Adipocyte (in vitro differentiated cells): Measurements from ENCODE around the gene SQOR.
A peak's percentile ranks its signal among the peaks of the same experiment; 100 is the strongest.

Experiments used
- DNase-seq: peaks from one replicate; pipeline ENCODE4 v3.0.0-alpha.2; 2015; ENCODE audit warnings: low read depth
- H3K27me3 ChIP-seq: replicated peaks from 2 replicates; pipeline ENCODE4 v1.7.0; 2013; ENCODE audit warnings: mild to moderate bottlenecking, low read length, moderate library complexity; ENCODE audit not compliant: control insufficient read depth, insufficient read depth
- H3K36me3 ChIP-seq: 2 replicates; pipeline ENCODE4 v1.7.0; 2013; ENCODE audit warnings: low read length, mild to moderate bottlenecking, moderate library complexity; ENCODE audit not compliant: control insufficient read depth, insufficient read depth, severe bottlenecking
- H3K4me1 ChIP-seq: 2 replicates; pipeline ENCODE4 v1.7.0; 2013; ENCODE audit warnings: mild to moderate bottlenecking, low read length, moderate library complexity; ENCODE audit not compliant: control insufficient read depth, insufficient read depth
- H3K4me3 ChIP-seq: 2 replicates; pipeline ENCODE4 v1.7.0; 2013; ENCODE audit warnings: mild to moderate bottlenecking, low read length, moderate library complexity
- H3K9ac ChIP-seq: 2 replicates; pipeline ENCODE4 v1.7.0; 2013; ENCODE audit warnings: mild to moderate bottlenecking, low read length, moderate library complexity
- H3K9me3 ChIP-seq: 2 replicates; pipeline ENCODE4 v1.7.0; 2013; ENCODE audit warnings: mild to moderate bottlenecking, low read length, moderate library complexity; ENCODE audit not compliant: control insufficient read depth

Gene SQOR

GRCh38 chr15:45635191-45635638 lies 386 bp downstream of the SQOR start:
- Histone ChIP-seq H3K9ac (peak overlapping the region; percentile 92), H3K4me1 (peaks cover 53% of the 10 kb centered on the region), H3K9me3 (no peaks in the 10 kb centered on the region), H3K36me3 (no peaks in the 10 kb centered on the region), H3K4me3 (peak overlapping the region; percentile 89), H3K27me3 (no peaks in the 10 kb centered on the region)
- DNase-seq, result peak; percentile 73

- peak overlapping the region; percentile 92 for H3K9ac ChIP-seq
- H3K4me1 ChIP-seq, result peaks cover 57% of the 10 kb centered on the region
- peak overlapping the region; percentile 89 for H3K4me3 ChIP-seq
- no peaks in the 10 kb centered on the region for H3K9me3 ChIP-seq
- H3K36me3 ChIP-seq, result no peaks in the 10 kb centered on the region
- no peak for DNase-seq
- H3K27me3 ChIP-seq, result no peaks in the 10 kb centered on the region
Measured at GRCh38 chr15:45635763-45636292, 999 bp downstream of the SQOR start.

GRCh38 chr15:45637141-45637540 lies 2.3 kb downstream of the SQOR start:
- H3K4me1 ChIP-seq, result peaks cover 65% of the 10 kb centered on the region
- H3K9me3 ChIP-seq, result no peaks in the 10 kb centered on the region
- H3K4me3 ChIP-seq, result peak overlapping the region; percentile 89
- H3K36me3 ChIP-seq, result no peaks in the 10 kb centered on the region
- peak overlapping the region; percentile 86 for H3K9ac ChIP-seq
- no peaks in the 10 kb centered on the region for H3K27me3 ChIP-seq
- DNase-seq, result no peak

- H3K36me3 ChIP-seq, result no peaks in the 10 kb centered on the region
- peak overlapping the region; percentile 89 for H3K4me3 ChIP-seq
- peak overlapping the region; percentile 86 for H3K9ac ChIP-seq
- H3K27me3 ChIP-seq, result no peaks in the 10 kb centered on the region
- DNase-seq, result peak; percentile 96
- H3K4me1 ChIP-seq, result peaks cover 68% of the 10 kb centered on the region
- H3K9me3 ChIP-seq, result no peaks in the 10 kb centered on the region
Measured at GRCh38 chr15:45637552-45638033, 2.8 kb downstream of the SQOR start.

DNA sequence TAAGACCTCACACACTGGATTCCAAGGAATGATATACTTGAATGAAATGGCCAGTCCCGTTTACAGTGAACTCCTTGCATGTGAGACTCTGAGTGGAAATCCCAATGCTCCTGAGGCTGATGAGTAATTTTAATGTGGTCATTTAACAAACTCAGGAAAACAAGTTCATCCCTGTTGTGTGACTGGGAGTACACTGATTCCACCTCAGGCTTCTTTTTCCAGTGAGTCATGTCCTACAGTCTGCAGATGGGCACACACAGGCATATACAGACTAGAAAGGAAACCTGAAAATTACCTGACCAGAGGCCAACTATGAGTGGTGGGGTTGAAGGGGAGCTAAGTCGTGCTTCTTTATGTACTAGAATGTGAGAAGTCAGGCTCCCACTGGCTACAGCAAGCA lies 5.8 kb downstream of the SQOR start:
- Histone ChIP-seq H3K9me3 (no peaks in the 10 kb centered on the region), H3K36me3 (no peaks in the 10 kb centered on the region), H3K4me3 (peak overlapping the region; percentile 71), H3K9ac (peak overlapping the region; percentile 82), H3K27me3 (no peaks in the 10 kb centered on the region), H3K4me1 (peaks cover 82% of the 10 kb centered on the region)
- DNase-seq, result peak; percentile 75

- H3K27me3 ChIP-seq, result no peaks in the 10 kb centered on the region
Measured at GRCh38 chr15:45641374-45641781, 6.5 kb downstream of the SQOR start.

GRCh38 chr15:45641999-45642932 lies 7.4 kb downstream of the SQOR start:
- peak; percentile 89 for DNase-seq

More at GRCh38 chr15:45641374-45641781, 6.5 kb downstream of the SQOR start:
- peak overlapping the region; percentile 82 for H3K9ac ChIP-seq
- H3K9me3 ChIP-seq, result no peaks in the 10 kb centered on the region
- H3K4me1 ChIP-seq, result peaks cover 83% of the 10 kb centered on the region
- no peaks in the 10 kb centered on the region for H3K36me3 ChIP-seq
- DNase-seq, result peak; percentile 89
- H3K4me3 ChIP-seq, result peak overlapping the region; percentile 71

DNA sequence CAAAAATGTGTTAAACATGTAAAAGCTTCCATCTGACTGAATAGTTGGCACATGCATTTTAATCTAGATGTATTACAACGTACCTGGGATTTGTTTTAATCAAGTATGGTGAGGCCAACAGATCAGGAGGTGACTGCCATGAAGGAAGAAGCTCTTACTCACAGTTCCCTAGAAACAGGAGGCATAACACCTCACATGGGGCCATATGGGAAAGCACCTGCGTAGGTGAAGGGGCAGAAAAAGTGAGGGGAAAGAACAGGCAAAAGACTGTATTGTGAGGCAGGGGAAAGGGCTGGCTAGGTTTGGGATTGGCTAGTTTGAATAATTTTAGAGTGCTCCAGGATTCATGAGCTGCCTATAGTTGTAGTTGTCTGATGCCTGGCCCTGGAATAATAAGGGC lies 9.6 kb downstream of the SQOR start:
- Histone ChIP-seq H3K4me1 (peaks cover 75% of the 10 kb centered on the region), H3K27me3 (no peaks in the 10 kb centered on the region)

More at GRCh38 chr15:45641999-45642932, 7.4 kb downstream of the SQOR start:
- Histone ChIP-seq H3K9ac (peak overlapping the region; percentile 77), H3K27me3 (no peaks in the 10 kb centered on the region), H3K4me1 (peaks cover 83% of the 10 kb centered on the region), H3K4me3 (peak overlapping the region; percentile 60), H3K36me3 (no peaks in the 10 kb centered on the region), H3K9me3 (no peaks in the 10 kb centered on the region)

DNA sequence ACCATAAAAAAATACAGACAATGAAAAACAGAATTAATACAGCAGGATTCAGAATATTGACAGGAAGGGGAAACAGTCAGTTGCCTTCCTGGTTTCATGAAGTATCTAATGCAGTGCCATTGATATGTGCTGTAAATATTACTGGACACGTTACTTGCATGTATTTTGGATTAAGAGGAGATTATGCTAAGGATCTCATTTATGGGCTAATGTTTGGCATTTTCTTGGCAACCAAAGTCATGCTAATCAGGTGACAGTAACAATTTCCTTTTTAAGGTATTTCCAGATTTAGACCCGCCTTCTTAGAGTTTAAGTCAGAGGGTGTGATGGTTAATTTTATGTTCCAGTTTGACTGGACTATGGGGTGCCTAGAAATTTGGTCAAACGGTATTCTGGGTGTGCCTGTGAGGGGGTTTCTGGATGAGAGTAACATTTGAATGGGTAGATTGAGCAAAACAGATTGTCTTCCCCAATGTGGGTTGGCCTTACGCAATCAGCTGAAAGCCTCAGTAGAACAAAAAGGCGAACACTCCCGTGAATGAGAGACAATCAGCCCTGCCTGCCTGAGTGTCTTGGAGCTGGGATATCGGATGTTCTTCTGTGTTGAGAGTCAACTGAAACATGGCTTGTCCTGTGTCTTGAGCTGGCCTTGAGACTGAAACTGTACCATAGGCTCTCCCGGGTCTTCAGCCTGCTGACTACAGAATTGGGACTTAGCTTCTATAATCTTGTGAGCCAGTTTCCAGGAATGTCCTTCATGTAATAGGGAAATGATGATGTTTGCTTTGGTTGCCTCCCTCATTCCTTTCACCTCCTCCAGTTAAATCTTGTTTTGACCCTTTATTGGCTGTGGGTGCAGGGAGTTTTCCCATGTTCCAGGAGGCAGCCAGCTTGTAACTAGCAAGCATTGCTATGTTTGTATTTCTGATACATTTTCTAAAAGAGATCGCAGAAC lies 10.5 kb downstream of the SQOR start:
- no peaks in the 10 kb centered on the region for H3K9me3 ChIP-seq
- peak; percentile 66 for DNase-seq
- peak overlapping the region; percentile 64 for H3K4me3 ChIP-seq
- H3K4me1 ChIP-seq, result peaks cover 75% of the 10 kb centered on the region
- no peaks in the 10 kb centered on the region for H3K36me3 ChIP-seq
- peak overlapping the region; percentile 72 for H3K9ac ChIP-seq
- no peaks in the 10 kb centered on the region for H3K27me3 ChIP-seq

More for the DNA sequence above, 9.6 kb downstream of the SQOR start:
- no peaks in the 10 kb centered on the region for H3K36me3 ChIP-seq
- peak overlapping the region; percentile 6 for H3K9ac ChIP-seq
- no peaks in the 10 kb centered on the region for H3K9me3 ChIP-seq
- H3K4me3 ChIP-seq, result no peak overlapping the region
- no peak for DNase-seq

DNA sequence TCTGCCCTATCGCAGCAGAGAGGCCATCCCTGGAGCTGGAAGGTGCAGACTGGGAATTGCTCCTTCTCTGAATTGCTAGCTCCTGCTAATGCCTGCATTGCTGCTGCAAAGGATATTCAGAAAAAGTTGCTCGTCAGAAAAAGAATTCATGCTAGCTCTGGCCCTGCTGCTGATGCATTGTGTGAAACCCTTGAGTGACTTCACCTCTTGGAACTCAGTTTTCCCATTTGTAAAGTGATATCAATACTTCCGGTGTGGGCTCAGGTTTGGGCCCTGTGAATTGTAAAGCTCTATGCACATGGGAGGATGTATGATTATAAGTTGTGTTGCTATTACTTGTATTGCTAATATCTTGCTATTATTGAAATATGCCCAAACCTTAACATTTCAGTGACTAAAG lies 11.4 kb downstream of the SQOR start:
- Histone ChIP-seq H3K9ac (peak overlapping the region; percentile 72), H3K4me1 (peaks cover 66% of the 10 kb centered on the region), H3K27me3 (no peaks in the 10 kb centered on the region), H3K36me3 (no peaks in the 10 kb centered on the region), H3K9me3 (no peaks in the 10 kb centered on the region), H3K4me3 (peak overlapping the region; percentile 64)
- DNase-seq, result peak; percentile 54
